GM10266 (cell line): Measurements from ENCODE around the gene CNDP1.

ENCODE experiments used
- DNase-seq: peaks from one replicate; pipeline ENCODE4 v3.0.0; 2012; ENCODE audit errors: extremely low spot score
- CTCF ChIP-seq: IDR thresholded peaks from 2 replicates; pipeline ENCODE4 v1.5.1; 2012; ENCODE audit warnings: mild to moderate bottlenecking, low read depth; ENCODE audit not compliant: control insufficient read depth, insufficient read depth; ENCODE audit errors: missing control alignments

The CNDP1 gene

DNA sequence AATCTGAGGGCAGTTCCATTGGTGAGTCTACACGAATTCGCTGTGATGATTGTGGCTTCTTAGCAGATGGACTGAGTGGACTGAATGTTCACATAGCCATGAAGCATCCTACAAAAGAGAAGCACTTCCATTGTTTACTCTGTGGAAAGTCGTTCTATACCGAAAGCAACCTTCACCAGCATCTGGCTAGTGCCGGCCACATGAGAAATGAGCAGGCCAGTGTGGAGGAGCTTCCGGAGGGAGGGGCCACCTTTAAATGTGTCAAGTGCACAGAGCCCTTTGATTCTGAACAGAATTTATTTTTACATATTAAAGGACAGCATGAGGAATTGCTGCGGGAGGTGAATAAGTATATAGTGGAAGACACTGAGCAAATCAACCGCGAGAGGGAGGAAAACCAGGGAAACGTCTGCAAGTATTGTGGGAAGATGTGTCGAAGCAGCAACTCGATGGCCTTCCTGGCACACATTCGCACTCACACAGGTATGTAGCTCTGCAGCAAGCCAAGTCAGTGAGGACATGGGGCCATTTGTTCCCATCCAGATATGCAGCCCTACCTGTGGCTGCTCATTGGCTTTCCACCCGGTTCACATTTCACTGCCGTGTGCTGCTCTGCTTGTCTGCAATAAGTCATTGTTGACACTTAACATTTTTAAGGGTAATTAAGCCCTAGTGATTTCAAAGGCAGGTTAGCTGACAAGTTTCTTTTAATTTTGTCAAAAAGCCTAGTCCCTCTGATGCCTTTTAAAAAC lies 101.1 kb downstream of the CNDP1 start:
- TF ChIP-seq CTCF, result no peak
- DNase-seq, result no peak
